Heart right ventricle (tissue), 16 donors: Measurements from ENCODE around the gene TM6SF1. TPM values are rescaled to one million over a fixed set of nuclear protein-coding genes. Genes with fewer than 3 reads are reported as not detected.

Experiments used
- ATAC-seq, 8 donors: fragments of 200-7000 bp; cut with Tn5 transposase; one replicate each; pipeline ENCODE4 v1.9.1; 2020; ENCODE audit warnings: mild to moderate bottlenecking in 8 of 8, moderate library complexity in 8 of 8, moderate number of reproducible peaks in 1 of 8
- DNase-seq, 2 donors: peaks; one replicate each; pipeline ENCODE4 v3.0.0-alpha.2; 2020
- H3K27ac ChIP-seq, 10 donors: fragments of 200-600 bp; sonication (generic) in 2 of 10; one replicate each; pipeline versions ENCODE4 v1.5.0 to v1.8.0; 2020 to 2022; ENCODE audit warnings: mild to moderate bottlenecking in 3 of 10
- H3K27me3 ChIP-seq, 7 donors: fragments of 200-600 bp; one replicate each; pipeline ENCODE4 v1.8.0; 2021 to 2022; ENCODE audit warnings: mild to moderate bottlenecking in 2 of 7
- H3K36me3 ChIP-seq, 9 donors: fragments of 200-600 bp; sonication (generic) in 1 of 9; one replicate each; pipeline versions ENCODE4 v1.5.0 to v1.8.0; 2020 to 2022; ENCODE audit warnings: mild to moderate bottlenecking in 2 of 9
- H3K4me1 ChIP-seq, 9 donors: fragments of 200-600 bp; sonication (generic) in 1 of 9; one replicate each; pipeline versions ENCODE4 v1.5.0 to v1.8.0; 2020 to 2022; ENCODE audit warnings: mild to moderate bottlenecking in 4 of 9
- H3K4me3 ChIP-seq, 10 donors: fragments of 200-600 bp; sonication (generic) in 2 of 10; one replicate each; pipeline versions ENCODE4 v1.5.0 to v1.8.0; 2020 to 2022; ENCODE audit warnings: mild to moderate bottlenecking in 7 of 10, moderate library complexity in 2 of 10
- H3K9me3 ChIP-seq, 11 donors: fragments of 200-600 bp in 10 of 11; sonication (generic) in 2 of 11; one replicate each; pipeline versions ENCODE4 v1.5.0 to v1.8.0; 2013 to 2022; ENCODE audit warnings: mild to moderate bottlenecking in 2 of 11, control low read depth in 1 of 11, moderate library complexity in 1 of 11
- CTCF ChIP-seq, 9 donors: fragments of 200-600 bp; sonication (generic) in 2 of 9; IDR thresholded peaks; one replicate each; pipeline versions ENCODE4 v1.5.0 to v1.8.0; 2021 to 2022; ENCODE audit warnings: antibody characterized with exemption in 9 of 9, mild to moderate bottlenecking in 5 of 9, moderate library complexity in 1 of 9
- WGBS, 2 donors: extraction: QIAGEN DNeasy Blood & Tissue Kit; methylation state at CpG; one replicate each; pipeline ENCODE4 v1.1.7; 2013; ENCODE audit warnings: inconsistent platforms in 1 of 2; 5-methylcytosine and 5-hydroxymethylcytosine counted together
- intact Hi-C, 10 donors: fragments of 100-400 bp; cut with DNase I; formaldehyde crosslinking; loops; one replicate each; pipeline versions ENCODE4 v1.11.1 to v1.14.2; 2022
- polyA plus RNA-seq, 2 donors: library from polyadenylated mRNA; stranded (reverse); fragments of 200-250 nt; gene quantifications; one replicate each; pipeline ENCODE4 v1.2.3, GENCODE V29; 2013
- total RNA-seq, 10 donors: library from RNA; stranded (reverse); fragmentation: NEBNext Ultra II Directional in 3 of 10; extraction: Animal tissue kit (Norgen Biotek cat#: 25700) in 3 of 10; gene quantifications; one replicate each; pipeline versions ENCODE4 v1.2.1 to v1.2.4, GENCODE V29; 2021 to 2023
- donor health status: Arrhythmogenic right ventricular cardiomyopathy.
- donor health status: ischemic (EF 13 %, LVEDD 7.1; RV severe dilation, severe dysfunction).
- donor health status: healthy with polysubstance abuse.
- donor health status: DM: no; HTN: yes; CAD: no.
- donor health status: DM: no; HTN: no; CAD: no.
- donor health status: ischemic (EF 25% LVEDD 6.9; RV normal size, moderate dysfunction).
- donor health status: ischemic (EF 25% LVEDD 5.7; RV mildly dilated, moderate dysfunction).
- donor health status: healthy.
- donor health status: DM: yes; HTN: yes; CAD: no.
- donor health status: Ischemic cardiomyopathy.
- donor health status: ischemic (EF 35%, LVEDD 5.7; RV mildly dilated, moderate dysfunction).
- donor health status: nonischemic (EF 11% LVEDD 7.7; RV severe dilation, severe dysfunction).
- donor health status: DM: yes; HTN: yes; CAD: no.
- donor health status: PGD.
- donor health status: ischemic (EF 29% LVEDD 5.4; RV normal size, mild dysfunction).
- donor health status: nonischemic (EF 23%, LVEDD 6.1; RV moderate dilation, normal function).

Gene TM6SF1
- total and polyA plus RNA-seq, 12 donors = 2.6 to 8.8 (median 4.7) TPM

GRCh38 chr15:83170474-83171165 is 63.2 kb downstream of the TM6SF1 start:
- no peaks in the 10 kb centered on the region for H3K36me3 ChIP-seq
- no peak overlapping the region for H3K4me3 ChIP-seq
- 91 to 95% methylated on average over 4 of the region's 4 CpGs for whole genome bisulfite sequencing, 2 donors
- ATAC-seq (no peak), DNase-seq (no peak)
- intact Hi-C loops = no loop called here
- no peak overlapping the region for H3K27ac ChIP-seq
- no peak for TF ChIP-seq CTCF (IDR thresholded peaks at IDR 0.05)
- peaks cover 0 to 42% (median 17%) of the 10 kb centered on the region in 11 donors for H3K9me3 ChIP-seq
- H3K27me3 ChIP-seq = no peaks in the 10 kb centered on the region
- peaks cover 0 to 16% (median 8%) of the 10 kb centered on the region in 9 donors for H3K4me1 ChIP-seq

- 97 to 98% methylated on average over 1 of the region's 1 CpG for WGBS, 2 donors
- intact Hi-C loops = no loop called here
These were observed 67.4 kb downstream of the TM6SF1 start for GRCh38 chr15:83174891-83175290.

GRCh38 chr15:83178390-83178789 is 70.9 kb downstream of the TM6SF1 start:
- Histone ChIP-seq H3K36me3 (no peaks in the 10 kb centered on the region), H3K27me3 (no peaks in the 10 kb centered on the region), H3K4me1 (peaks cover 0 to 16% (median 8%) of the 10 kb centered on the region in 9 donors), H3K9me3 (no peaks in the 10 kb centered on the region), H3K4me3 (no peak overlapping the region), H3K27ac (no peak overlapping the region)
- ATAC-seq (no peak), DNase-seq (no peak)
- intact Hi-C loops = no loop called here
- 82 to 90% methylated on average over 2 of the region's 2 CpGs for WGBS, 2 donors
- TF ChIP-seq CTCF (IDR thresholded peaks at IDR 0.05) = no peak

More at GRCh38 chr15:83174891-83175290, 67.4 kb downstream of the TM6SF1 start:
- Histone ChIP-seq H3K36me3 (no peaks in the 10 kb centered on the region), H3K4me3 (no peak overlapping the region), H3K27ac (no peak overlapping the region), H3K4me1 (peaks cover 0 to 16% (median 8%) of the 10 kb centered on the region in 9 donors), H3K27me3 (no peaks in the 10 kb centered on the region), H3K9me3 (peaks cover 0 to 7% (median 0%) of the 10 kb centered on the region in 11 donors)
- DNase-seq (no peak), ATAC-seq (no peak)
- TF ChIP-seq CTCF (IDR thresholded peaks at IDR 0.05) = no peak

GRCh38 chr15:83178869-83179325 is 71.5 kb downstream of the TM6SF1 start:
- 91 to 95% methylated on average over 3 of the region's 3 CpGs for WGBS, 2 donors
- Histone ChIP-seq H3K9me3 (no peaks in the 10 kb centered on the region), H3K4me1 (peaks cover 0 to 15% (median 8%) of the 10 kb centered on the region in 9 donors), H3K36me3 (no peaks in the 10 kb centered on the region), H3K27ac (no peak overlapping the region), H3K4me3 (no peak overlapping the region), H3K27me3 (no peaks in the 10 kb centered on the region)
- no peak for ATAC-seq
- intact Hi-C loops = no loop called here
- DNase-seq = no peak
- TF ChIP-seq CTCF (IDR thresholded peaks at IDR 0.05) = no peak
